Mesenchymal stem cell (in vitro differentiated cells and primary cell): Measurements from ENCODE around the gene PTPRQ.

ENCODE experiments used
- DNase-seq: peaks from one replicate; pipeline ENCODE4 v3.0.0-alpha.2; 2013
- H2AFZ ChIP-seq: one replicate; pipeline ENCODE4 v1.6.1; 2013; ENCODE audit warnings: low read depth, mild to moderate bottlenecking, control low read depth, inconsistent platforms, low read length, moderate library complexity
- H2AK5ac ChIP-seq: 2 replicates; pipeline ENCODE4 v1.6.1; 2013; ENCODE audit warnings: low read length, moderate library complexity, mild to moderate bottlenecking, inconsistent platforms; ENCODE audit not compliant: severe bottlenecking
- H2BK120ac ChIP-seq: one replicate; pipeline ENCODE4 v1.6.1; 2013; ENCODE audit warnings: low read depth, mild to moderate bottlenecking, inconsistent platforms, low read length, moderate library complexity
- H2BK12ac ChIP-seq, 2 experiments: one replicate each; pipeline ENCODE4 v1.6.1; 2013; ENCODE audit warnings: inconsistent platforms in 2 of 2, low read length in 2 of 2, mild to moderate bottlenecking in 2 of 2, moderate library complexity in 2 of 2, control low read depth in 1 of 2
- H2BK15ac ChIP-seq: one replicate; pipeline ENCODE4 v1.6.1; 2013; ENCODE audit warnings: mild to moderate bottlenecking, low read depth, inconsistent platforms; ENCODE audit not compliant: poor library complexity, severe bottlenecking
- H2BK5ac ChIP-seq: 2 replicates; pipeline ENCODE4 v1.6.1; 2013; ENCODE audit warnings: low read depth, mild to moderate bottlenecking, low read length, control low read depth, inconsistent platforms; ENCODE audit not compliant: poor library complexity, severe bottlenecking
- H3K14ac ChIP-seq, 2 experiments: one replicate each; pipeline ENCODE4 v1.6.1; 2013; ENCODE audit warnings: inconsistent platforms in 2 of 2, low read length in 2 of 2, control low read depth in 1 of 2, mild to moderate bottlenecking in 1 of 2, moderate library complexity in 1 of 2
- H3K18ac ChIP-seq, 2 experiments: one replicate each; pipeline ENCODE4 v1.6.1; 2013; ENCODE audit warnings: inconsistent platforms in 2 of 2, low read length in 2 of 2, control low read depth in 1 of 2, low read depth in 1 of 2, mild to moderate bottlenecking in 1 of 2
- H3K23ac ChIP-seq, 2 experiments: one replicate each; pipeline ENCODE4 v1.6.1; 2013; ENCODE audit warnings: inconsistent platforms in 2 of 2, low read length in 2 of 2, mild to moderate bottlenecking in 2 of 2, moderate library complexity in 2 of 2, control low read depth in 1 of 2
- H3K27ac ChIP-seq: 2 replicates; pipeline ENCODE4 v1.5.1; 2013; ENCODE audit warnings: mild to moderate bottlenecking, moderate library complexity, low read length, control low read depth, inconsistent platforms; ENCODE audit not compliant: poor library complexity, severe bottlenecking
- H3K27me3 ChIP-seq, 2 experiments: 2 replicates each; pipeline versions ENCODE4 v1.6.1 to v1.7.0; 2013; ENCODE audit warnings: low read length in 2 of 2, mild to moderate bottlenecking in 2 of 2, moderate library complexity in 2 of 2, control low read depth in 1 of 2, inconsistent platforms in 1 of 2; ENCODE audit not compliant: control insufficient read depth in 1 of 2, insufficient read depth in 1 of 2
- H3K36me3 ChIP-seq, 2 experiments: 2 replicates each; pipeline versions ENCODE4 v1.6.1 to v1.7.0; 2013; ENCODE audit warnings: low read length in 2 of 2, control low read depth in 1 of 2, inconsistent platforms in 1 of 2, low read depth in 1 of 2, mild to moderate bottlenecking in 1 of 2; ENCODE audit not compliant: insufficient read depth in 2 of 2, control insufficient read depth in 1 of 2
- H3K4ac ChIP-seq, 2 experiments: one replicate each; pipeline ENCODE4 v1.6.1; 2013; ENCODE audit warnings: inconsistent platforms in 2 of 2, low read length in 2 of 2, mild to moderate bottlenecking in 2 of 2, moderate library complexity in 2 of 2, control low read depth in 1 of 2, low read depth in 1 of 2
- H3K4me1 ChIP-seq: 2 replicates; pipeline ENCODE4 v1.6.1; 2013; ENCODE audit warnings: low read depth, low read length, control low read depth; ENCODE audit not compliant: control insufficient read depth, insufficient read depth
- H3K4me2 ChIP-seq: 2 replicates; pipeline ENCODE4 v1.6.1; 2013; ENCODE audit warnings: low read length, mild to moderate bottlenecking, inconsistent platforms; ENCODE audit not compliant: poor library complexity, severe bottlenecking
- H3K4me3 ChIP-seq, 2 experiments: 2 replicates each; pipeline versions ENCODE4 v1.5.1 to v1.7.0; 2013; ENCODE audit warnings: low read length in 2 of 2, mild to moderate bottlenecking in 2 of 2, control low read depth in 1 of 2, low read depth in 1 of 2; ENCODE audit not compliant: insufficient read depth in 1 of 2
- H3K79me1 ChIP-seq: replicated peaks from 2 replicates; pipeline ENCODE4 v1.6.1; 2013; ENCODE audit warnings: mild to moderate bottlenecking, control low read depth, low read length, inconsistent platforms; ENCODE audit not compliant: poor library complexity, severe bottlenecking
- H3K9ac ChIP-seq: 2 replicates; pipeline ENCODE4 v1.7.0; 2013; ENCODE audit warnings: mild to moderate bottlenecking, low read length, moderate library complexity
- H3K9me3 ChIP-seq: 2 replicates; pipeline ENCODE4 v1.7.0; 2013; ENCODE audit warnings: mild to moderate bottlenecking, low read length; ENCODE audit not compliant: control insufficient read depth
- H4K8ac ChIP-seq: one replicate; pipeline ENCODE4 v1.6.1; 2013; ENCODE audit warnings: inconsistent platforms, mild to moderate bottlenecking, low read length, moderate library complexity
- H4K91ac ChIP-seq: one replicate; pipeline ENCODE4 v1.6.1; 2013; ENCODE audit warnings: mild to moderate bottlenecking, low read length, inconsistent platforms
- WGBS: methylation state at CpG from one replicate; pipeline ENCODE4 v1.1.7; 2013; ENCODE audit warnings: mixed read lengths; 5-methylcytosine and 5-hydroxymethylcytosine counted together

The PTPRQ gene

GRCh38 chr12:80690090-80690489 is 246.1 kb downstream of the PTPRQ start:
- Histone ChIP-seq H4K8ac (no peak overlapping the region), H2AK5ac (no peak overlapping the region)

GRCh38 chr12:80690513-80690912 is 246.5 kb downstream of the PTPRQ start:
- Histone ChIP-seq H3K79me1 (no peaks in the 10 kb centered on the region), H3K27me3 (no peaks in the 10 kb centered on the region), H2BK5ac (no peak overlapping the region), H3K4me1 (no peaks in the 10 kb centered on the region), H3K4ac (no peak overlapping the region), H3K36me3 (no peaks in the 10 kb centered on the region), H3K4me3 (no peak overlapping the region), H3K9me3 (no peaks in the 10 kb centered on the region), H2BK120ac (no peak overlapping the region), H3K4me2 (no peak overlapping the region), H2AFZ (no peak overlapping the region), H3K23ac (no peak overlapping the region), H3K27ac (no peak overlapping the region), H4K91ac (no peak overlapping the region), H3K18ac (no peak overlapping the region), H2BK12ac (no peak overlapping the region), H3K9ac (no peak overlapping the region), H2AK5ac (no peak overlapping the region), H3K14ac (no peak overlapping the region), H2BK15ac (no peak overlapping the region), H4K8ac (no peak overlapping the region)
- DNase-seq: no peak
- 100% methylated on average over 1 of the region's 2 CpGs for WGBS

More at GRCh38 chr12:80690090-80690489, 246.1 kb downstream of the PTPRQ start:
- no peak overlapping the region for H2BK15ac ChIP-seq
- H3K4me3 ChIP-seq: no peak overlapping the region
- H3K4me1 ChIP-seq: no peaks in the 10 kb centered on the region
- no peak overlapping the region for H3K9ac ChIP-seq
- H3K9me3 ChIP-seq: no peaks in the 10 kb centered on the region
- no peak overlapping the region for H3K4me2 ChIP-seq
- H3K18ac ChIP-seq: no peak overlapping the region
- no peak overlapping the region for H3K14ac ChIP-seq
- no peaks in the 10 kb centered on the region for H3K27me3 ChIP-seq
- H3K36me3 ChIP-seq: no peaks in the 10 kb centered on the region
- no peak overlapping the region for H2BK120ac ChIP-seq
- H3K79me1 ChIP-seq: no peaks in the 10 kb centered on the region
- no peak overlapping the region for H4K91ac ChIP-seq
- H3K27ac ChIP-seq: no peak overlapping the region
- H2BK5ac ChIP-seq: no peak overlapping the region
- no peak overlapping the region for H2BK12ac ChIP-seq
- no peak overlapping the region for H2AFZ ChIP-seq
- WGBS: no CpG with 5 or more reads among the region's 1 CpG
- H3K23ac ChIP-seq: no peak overlapping the region
- no peak overlapping the region for H3K4ac ChIP-seq
- DNase-seq: no peak

GRCh38 chr12:80692114-80692513 is 248.1 kb downstream of the PTPRQ start:
- Histone ChIP-seq H3K36me3 (no peaks in the 10 kb centered on the region), H2AK5ac (no peak overlapping the region), H3K27ac (no peak overlapping the region), H3K4me3 (no peak overlapping the region), H3K18ac (no peak overlapping the region), H2BK12ac (no peak overlapping the region), H4K91ac (no peak overlapping the region), H2AFZ (no peak overlapping the region), H3K4me1 (no peaks in the 10 kb centered on the region), H3K9me3 (no peaks in the 10 kb centered on the region), H2BK5ac (no peak overlapping the region), H3K27me3 (no peaks in the 10 kb centered on the region), H4K8ac (no peak overlapping the region), H3K9ac (no peak overlapping the region), H3K4ac (no peak overlapping the region), H3K79me1 (no peaks in the 10 kb centered on the region), H2BK120ac (no peak overlapping the region), H3K23ac (no peak overlapping the region), H3K4me2 (no peak overlapping the region), H2BK15ac (no peak overlapping the region), H3K14ac (no peak overlapping the region)
- 78% methylated on average over 1 of the region's 1 CpG for WGBS
- no peak for DNase-seq

GRCh38 chr12:80697270-80697887 is 253.3 kb downstream of the PTPRQ start:
- Histone ChIP-seq H3K23ac (no peak overlapping the region), H3K4ac (no peak overlapping the region), H2BK15ac (no peak overlapping the region), H4K91ac (no peak overlapping the region), H3K27me3 (no peaks in the 10 kb centered on the region), H2AK5ac (no peak overlapping the region), H4K8ac (no peak overlapping the region), H3K18ac (no peak overlapping the region), H2AFZ (no peak overlapping the region), H3K4me1 (no peaks in the 10 kb centered on the region), H3K9ac (no peak overlapping the region), H2BK120ac (no peak overlapping the region), H3K79me1 (no peaks in the 10 kb centered on the region), H2BK5ac (no peak overlapping the region), H3K4me3 (no peak overlapping the region), H3K27ac (no peak overlapping the region), H3K36me3 (no peaks in the 10 kb centered on the region), H3K14ac (no peak overlapping the region), H3K9me3 (no peaks in the 10 kb centered on the region), H2BK12ac (no peak overlapping the region), H3K4me2 (no peak overlapping the region)
- no peak for DNase-seq
- WGBS: 59% methylated on average over 1 of the region's 2 CpGs
